B cell (primary cell): ENCODE measurements around the gene RHOH. TPM values are rescaled to one million over a fixed set of nuclear protein-coding genes. Genes with fewer than 3 reads are reported as not detected.

Source experiments
- ATAC-seq: fragments of 200-7000 bp; cut with Tn5 transposase; one replicate; pipeline ENCODE4 v1.10.0; 2021; ENCODE audit warnings: low read depth, mild to moderate bottlenecking, moderate number of reproducible peaks, moderate library complexity
- CTCF ChIA-PET: fragments of 350-600 bp; sonication (Branson Sonifier 250); formaldehyde crosslinking; loops from one replicate; lab custom pipeline; 2021; ENCODE audit warnings: antibody characterized with exemption, inconsistent platforms; lab: Charles Lee
- POLR2A ChIA-PET: fragments of 350-600 bp; sonication (Branson Sonifier 250); formaldehyde crosslinking; loops from one replicate; lab custom pipeline; 2021; ENCODE audit warnings: antibody characterized with exemption; lab: Charles Lee
- DNase-seq: peaks from one replicate; pipeline ENCODE4 v3.0.0; 2013
- H2AFZ ChIP-seq: 2 replicates; pipeline ENCODE4 v1.6.1; 2012; ENCODE audit warnings: mild to moderate bottlenecking, low read depth, low read length; ENCODE audit not compliant: insufficient read depth, poor library complexity, severe bottlenecking
- H3K27ac ChIP-seq, 2 donors: 1 replicate in 1 of 2; 2 replicates in 1 of 2; pipeline ENCODE4 v1.5.1; 2012 to 2013; ENCODE audit warnings: low read length in 2 of 2, mild to moderate bottlenecking in 2 of 2, moderate library complexity in 1 of 2
- H3K27me3 ChIP-seq, 4 experiments: fragments of 200-600 bp in 1 of 4; sonication (generic) in 1 of 4; replicated peaks in 1 of 4; 1 replicate in 2 of 4; 2 replicates in 2 of 4; pipeline versions ENCODE4 v1.6.1 to v1.7.0; 2013 to 2016; ENCODE audit warnings: low read length in 3 of 4, mild to moderate bottlenecking in 2 of 4, mixed read lengths in 1 of 4, moderate library complexity in 1 of 4; ENCODE audit not compliant: insufficient read depth in 4 of 4, control insufficient read depth in 3 of 4; ENCODE audit errors: control extremely low read depth in 1 of 4
- H3K36me3 ChIP-seq, 2 experiments: replicated peaks in 1 of 2; 1 replicate in 1 of 2; 2 replicates in 1 of 2; pipeline versions ENCODE4 v1.6.1 to v1.7.1; 2013; ENCODE audit warnings: low read length in 1 of 2; ENCODE audit not compliant: insufficient read depth in 2 of 2, control insufficient read depth in 1 of 2; ENCODE audit errors: control extremely low read depth in 1 of 2, extremely low read depth in 1 of 2
- H3K4me1 ChIP-seq, 2 donors: fragments of 200-600 bp in 1 of 2; sonication (generic) in 1 of 2; 1 replicate in 1 of 2; 2 replicates in 1 of 2; pipeline versions ENCODE4 v1.5.1 to v1.6.1; 2013 to 2017; ENCODE audit warnings: low read length in 2 of 2; ENCODE audit not compliant: control insufficient read depth in 2 of 2, insufficient read depth in 2 of 2
- H3K4me2 ChIP-seq: replicated peaks from 2 replicates; pipeline ENCODE3; 2012; ENCODE audit warnings: mild to moderate bottlenecking, low read depth, low read length; ENCODE audit not compliant: poor library complexity, severe bottlenecking
- H3K4me3 ChIP-seq, 5 experiments: fragments of 200-600 bp in 1 of 5; sonication (generic) in 1 of 5; 1 replicate in 3 of 5; 2 replicates in 2 of 5; pipeline versions ENCODE4 v1.5.1 to v1.7.0; 2011 to 2016; ENCODE audit warnings: low read length in 4 of 5, mild to moderate bottlenecking in 4 of 5, low read depth in 2 of 5, control low read depth in 1 of 5, moderate library complexity in 1 of 5; ENCODE audit not compliant: insufficient read depth in 1 of 5; ENCODE audit errors: control extremely low read depth in 1 of 5, extremely low read depth in 1 of 5
- H3K79me2 ChIP-seq: fragments of 200-600 bp; sonication (generic); one replicate; pipeline ENCODE4 v1.6.0; 2016; ENCODE audit warnings: low read length; ENCODE audit not compliant: control insufficient read depth, insufficient read depth
- H3K9ac ChIP-seq: fragments of 200-600 bp; sonication (generic); 2 replicates; pipeline ENCODE4 v1.6.1; 2017; ENCODE audit warnings: mild to moderate bottlenecking, low read length, moderate library complexity
- H3K9me3 ChIP-seq, 3 donors: one replicate each; pipeline versions ENCODE4 v1.6.1 to v1.7.1; 2013; ENCODE audit warnings: low read length in 2 of 3; ENCODE audit not compliant: control insufficient read depth in 2 of 3, insufficient read depth in 1 of 3; ENCODE audit errors: control extremely low read depth in 1 of 3
- H4K20me1 ChIP-seq: 2 replicates; pipeline ENCODE4 v1.6.0; 2012; ENCODE audit warnings: mild to moderate bottlenecking, low read length; ENCODE audit not compliant: insufficient read depth, control insufficient read depth, poor library complexity, severe bottlenecking
- H3K27ac Mint-ChIP-seq: one replicate; pipeline ENCODE4 v1.8.0; 2021; ENCODE audit warnings: mixed read lengths
- H3K27me3 Mint-ChIP-seq: one replicate; pipeline ENCODE4 v1.8.0; 2021; ENCODE audit warnings: mixed read lengths
- H3K4me1 Mint-ChIP-seq: one replicate; pipeline ENCODE4 v1.8.0; 2021; ENCODE audit warnings: mixed read lengths
- H3K4me3 Mint-ChIP-seq: one replicate; pipeline ENCODE4 v1.8.0; 2021; ENCODE audit warnings: mixed read lengths
- H3K9me3 Mint-ChIP-seq: one replicate; pipeline ENCODE4 v1.8.0; 2022; ENCODE audit warnings: mixed read lengths; ENCODE audit not compliant: insufficient read depth
- CTCF ChIP-seq: fragments of 200-600 bp; IDR thresholded peaks from one replicate; pipeline ENCODE4 v1.8.0; 2022; ENCODE audit warnings: antibody characterized with exemption, mild to moderate bottlenecking
- EZH2 ChIP-seq: IDR thresholded peaks from 2 replicates; pipeline ENCODE4 v1.6.1; 2012; ENCODE audit warnings: borderline replicate concordance, low read depth, mild to moderate bottlenecking, moderate library complexity, low read length; ENCODE audit not compliant: insufficient read depth, poor library complexity, severe bottlenecking
- WGBS: methylation state at CpG from one replicate; pipeline ENCODE4 v1.1.5; 2013; ENCODE audit warnings: missing lambda C conversion rate; ENCODE audit not compliant: insufficient coverage; 5-methylcytosine and 5-hydroxymethylcytosine counted together
- intact Hi-C: fragments of 100-400 bp; cut with micrococcal nuclease; formaldehyde crosslinking; loops from one replicate; pipeline ENCODE4 v1.10.0; 2022
- polyA plus RNA-seq: library from polyadenylated mRNA; depleted of rRNA; stranded (reverse); fragments of >200 nt; gene quantifications from 2 replicates; pipeline ENCODE4 v1.2.3, GENCODE V29; 2012
- total RNA-seq, 2 donors: library from RNA; stranded (reverse); fragments of 120-200 nt in 1 of 2; gene quantifications; 1 replicate in 1 of 2; 2 replicates in 1 of 2; pipeline versions ENCODE4 v1.2.3 to v1.2.4, GENCODE V29; 2013 to 2022

The RHOH gene
- total and polyA plus RNA-seq, 2 donors (not counting 1 experiment from before 2014, with no cell fraction given), result 118 to 209 TPM

- Histone ChIP-seq H3K27ac (no peak overlapping the region), H3K9me3 (no peaks in the 10 kb centered on the region), H3K4me1 (peaks cover 11 to 17% of the 10 kb centered on the region in 2 donors), H3K36me3 (no peaks in the 10 kb centered on the region), H4K20me1 (no peaks in the 10 kb centered on the region), H3K4me2 (no peak overlapping the region), H3K79me2 (peaks cover 17% of the 10 kb centered on the region), H2AFZ (no peak overlapping the region), H3K9ac (no peak overlapping the region), H3K27me3 (no peaks in the 10 kb centered on the region), H3K4me3 (no peak overlapping the region)
- CTCF ChIA-PET, result interaction anchor here (0.5 to 2.3 kb wide), 8 partner anchors 14 to 126 kb away, joined by 3 to 9 read pairs (median 4); no protein-coding TSS in a partner anchor
- 100% methylated on average over 2 of the region's 3 CpGs for WGBS
- H3K27me3 Mint-ChIP-seq, result no peaks in the 10 kb centered on the region
- peaks cover 17% of the 10 kb centered on the region for H3K4me1 Mint-ChIP-seq
- no peak overlapping the region for H3K4me3 Mint-ChIP-seq
- no peaks in the 10 kb centered on the region for H3K9me3 Mint-ChIP-seq
- POLR2A ChIA-PET, result interaction anchor here (0.6 kb wide), 1 partner anchor 1621 kb away, joined by 5 read pairs; no protein-coding TSS in a partner anchor
- H3K27ac Mint-ChIP-seq, result no peak overlapping the region
- intact Hi-C loops, result no loop called here
- no peak for DNase-seq
- no peak for ATAC-seq
- TF ChIP-seq CTCF (no peak), EZH2 (no peak)
These were observed 78.4 kb downstream of the RHOH start for GRCh38 chr4:40275065-40275730.

- ATAC-seq (no peak), DNase-seq (peak; percentile 36)
- Histone ChIP-seq H3K79me2 (peaks cover 17% of the 10 kb centered on the region), H3K27ac (no peak overlapping the region), H3K36me3 (no peaks in the 10 kb centered on the region), H3K9ac (no peak overlapping the region), H4K20me1 (no peaks in the 10 kb centered on the region), H3K4me3 (no peak overlapping the region), H2AFZ (no peak overlapping the region), H3K9me3 (no peaks in the 10 kb centered on the region), H3K4me2 (peak overlapping the region; percentile 21), H3K4me1 (peaks cover 14 to 16% of the 10 kb centered on the region in 2 donors), H3K27me3 (no peaks in the 10 kb centered on the region)
- TF ChIP-seq CTCF (no peak), EZH2 (no peak)
- intact Hi-C loops, result no loop called here
- H3K4me3 Mint-ChIP-seq, result no peak overlapping the region
- H3K27ac Mint-ChIP-seq, result no peak overlapping the region
- POLR2A ChIA-PET, result interaction anchor here (0.6 to 1.3 kb wide), 3 partner anchors 8 to 27 kb away, joined by 3 to 5 read pairs (median 4); no protein-coding TSS in a partner anchor
- H3K27me3 Mint-ChIP-seq, result no peaks in the 10 kb centered on the region
- H3K4me1 Mint-ChIP-seq, result peaks cover 23% of the 10 kb centered on the region
- CTCF ChIA-PET, result interaction anchor here (0.6 to 3.3 kb wide), 8 partner anchors 14 to 50 kb away, joined by 3 to 11 read pairs (median 4); no protein-coding TSS in a partner anchor
- 60% methylated on average over 2 of the region's 4 CpGs for WGBS
- H3K9me3 Mint-ChIP-seq, result peaks cover 2% of the 10 kb centered on the region
These were observed 79.7 kb downstream of the RHOH start for GRCh38 chr4:40276546-40276945.
